HEK293 (cell line): Measurements from ENCODE around the gene MAP3K6.

Source experiments
- CTCF ChIA-PET: fragments of 350-600 bp; formaldehyde crosslinking; extraction: SDS; loops from one replicate; lab custom pipeline; 2021; ENCODE audit warnings: antibody characterized with exemption; lab: Yijun Ruan, JAX
- POLR2A ChIA-PET: fragments of 300-600 bp; formaldehyde crosslinking; extraction: SDS; loops from one replicate; lab custom pipeline; 2020; ENCODE audit warnings: antibody characterized with exemption, inconsistent platforms; lab: Yijun Ruan, JAX
- H3K27ac ChIP-seq: fragments of 200-500 bp; sonication (Bioruptor generic); 2 replicates; pipeline ENCODE4 v1.5.1; 2014; ENCODE audit warnings: low read depth, low read length, control low read depth, inconsistent platforms; ENCODE audit errors: extremely low read depth
- H3K36me3 ChIP-seq, 2 experiments: fragments of 200-500 bp in 1 of 2; sonication (Bioruptor generic) in 1 of 2; 1 replicate in 1 of 2; 2 replicates in 1 of 2; pipeline ENCODE4 v1.5.1; 2014 to 2017; ENCODE audit warnings: inconsistent platforms in 2 of 2, low read length in 2 of 2; ENCODE audit not compliant: control insufficient read depth in 2 of 2, insufficient read depth in 1 of 2
- H3K4me1 ChIP-seq: fragments of 200-500 bp; sonication (Bioruptor generic); 2 replicates; pipeline ENCODE4 v1.5.1; 2014; ENCODE audit warnings: mild to moderate bottlenecking, low read length, inconsistent platforms; ENCODE audit not compliant: control insufficient read depth, insufficient read depth
- H3K4me3 ChIP-seq: 2 replicates; pipeline ENCODE4 v1.5.1; 2011; ENCODE audit warnings: low read depth, mild to moderate bottlenecking, control low read depth, low read length, moderate library complexity
- H3K9me3 ChIP-seq: fragments of 200-500 bp; sonication (Bioruptor generic); 2 replicates; pipeline ENCODE4 v1.5.1; 2014; ENCODE audit warnings: low read depth, low read length, inconsistent platforms; ENCODE audit not compliant: control insufficient read depth, insufficient read depth
- BCL11A ChIP-seq: fragments of 450-650 bp; formaldehyde crosslinking; IDR thresholded peaks from 2 replicates; pipeline ENCODE4 v1.5.1; 2016; ENCODE audit warnings: low read depth, missing biosample characterization, missing genetic modification characterization
- EGR2 ChIP-seq: fragments of 450-650 bp; formaldehyde crosslinking; IDR thresholded peaks from 2 replicates; pipeline ENCODE4 v1.5.1; 2016; ENCODE audit warnings: low read depth, missing biosample characterization, missing genetic modification characterization
- GFI1B ChIP-seq: fragments of 450-650 bp; formaldehyde crosslinking; IDR thresholded peaks from 2 replicates; pipeline ENCODE4 v1.5.1; 2016; ENCODE audit warnings: missing biosample characterization, missing genetic modification characterization
- KLF16 ChIP-seq: fragments of 450-650 bp; formaldehyde crosslinking; IDR thresholded peaks from 2 replicates; pipeline ENCODE4 v1.5.1; 2017; ENCODE audit warnings: missing biosample characterization, missing genetic modification characterization
- KLF8 ChIP-seq: fragments of 450-650 bp; formaldehyde crosslinking; IDR thresholded peaks from 2 replicates; pipeline ENCODE4 v1.5.1; 2016; ENCODE audit warnings: missing biosample characterization, missing genetic modification characterization
- KLF9 ChIP-seq: fragments of 450-650 bp; formaldehyde crosslinking; IDR thresholded peaks from 2 replicates; pipeline ENCODE4 v1.5.1; 2016; ENCODE audit warnings: missing biosample characterization, missing genetic modification characterization, low read depth
- OSR2 ChIP-seq: fragments of 450-650 bp; formaldehyde crosslinking; IDR thresholded peaks from 2 replicates; pipeline ENCODE4 v1.5.1; 2016; ENCODE audit warnings: missing biosample characterization, missing genetic modification characterization
- SCRT1 ChIP-seq: fragments of 450-650 bp; formaldehyde crosslinking; IDR thresholded peaks from 2 replicates; pipeline ENCODE4 v1.5.1; 2016; ENCODE audit warnings: missing biosample characterization, missing genetic modification characterization, borderline replicate concordance
- SCRT2 ChIP-seq: fragments of 450-650 bp; formaldehyde crosslinking; IDR thresholded peaks from 2 replicates; pipeline ENCODE4 v1.5.1; 2016; ENCODE audit warnings: missing biosample characterization, missing genetic modification characterization
- SETDB1 ChIP-seq: IDR thresholded peaks from one replicate; pipeline ENCODE4 v1.6.1; 2017; ENCODE audit warnings: mild to moderate bottlenecking, low read length, moderate library complexity, mixed read lengths; ENCODE audit not compliant: insufficient read length
- SP3 ChIP-seq: fragments of 450-650 bp; formaldehyde crosslinking; IDR thresholded peaks from 2 replicates; pipeline ENCODE4 v1.5.1; 2016; ENCODE audit warnings: missing biosample characterization, missing genetic modification characterization
- SP7 ChIP-seq: fragments of 450-650 bp; formaldehyde crosslinking; IDR thresholded peaks from 2 replicates; pipeline ENCODE4 v1.5.1; 2016; ENCODE audit warnings: missing biosample characterization, missing genetic modification characterization
- ZBTB17 ChIP-seq: fragments of 450-650 bp; formaldehyde crosslinking; IDR thresholded peaks from 2 replicates; pipeline ENCODE4 v1.5.1; 2016; ENCODE audit warnings: missing biosample characterization, missing genetic modification characterization
- ZEB2 ChIP-seq: fragments of 450-650 bp; formaldehyde crosslinking; IDR thresholded peaks from 2 replicates; pipeline ENCODE4 v1.5.1; 2016; ENCODE audit warnings: missing biosample characterization, missing genetic modification characterization
- ZFHX2 ChIP-seq: fragments of 450-650 bp; formaldehyde crosslinking; conservative IDR thresholded peaks from 2 replicates; pipeline ENCODE4 v1.5.1; 2016; ENCODE audit warnings: missing biosample characterization, missing genetic modification characterization
- ZFP69B ChIP-seq: fragments of 450-650 bp; formaldehyde crosslinking; IDR thresholded peaks from 2 replicates; pipeline ENCODE4 v1.5.1; 2016; ENCODE audit warnings: missing biosample characterization, missing genetic modification characterization
- ZIC2 ChIP-seq: fragments of 450-650 bp; formaldehyde crosslinking; IDR thresholded peaks from 2 replicates; pipeline ENCODE4 v1.5.1; 2016; ENCODE audit warnings: missing biosample characterization, missing genetic modification characterization
- ZNF16 ChIP-seq: fragments of 450-650 bp; formaldehyde crosslinking; IDR thresholded peaks from 2 replicates; pipeline ENCODE4 v1.5.1; 2016; ENCODE audit warnings: low read depth, missing biosample characterization, missing genetic modification characterization
- ZNF2 ChIP-seq: fragments of 450-650 bp; formaldehyde crosslinking; IDR thresholded peaks from 2 replicates; pipeline ENCODE4 v1.5.1; 2016; ENCODE audit warnings: missing biosample characterization, missing genetic modification characterization
- ZNF239 ChIP-seq: fragments of 450-650 bp; formaldehyde crosslinking; IDR thresholded peaks from 2 replicates; pipeline ENCODE4 v1.5.1; 2016; ENCODE audit warnings: missing biosample characterization, missing genetic modification characterization
- ZNF335 ChIP-seq: fragments of 450-650 bp; formaldehyde crosslinking; conservative IDR thresholded peaks from 2 replicates; pipeline ENCODE4 v1.5.1; 2016; ENCODE audit warnings: missing biosample characterization, missing genetic modification characterization
- ZNF394 ChIP-seq: fragments of 450-650 bp; formaldehyde crosslinking; IDR thresholded peaks from 2 replicates; pipeline ENCODE4 v1.5.1; 2016; ENCODE audit warnings: missing biosample characterization, missing genetic modification characterization, mild to moderate bottlenecking, moderate library complexity, borderline replicate concordance
- ZNF548 ChIP-seq: fragments of 450-650 bp; formaldehyde crosslinking; IDR thresholded peaks from 2 replicates; pipeline ENCODE4 v1.5.1; 2016; ENCODE audit warnings: missing biosample characterization, missing genetic modification characterization
- ZNF600 ChIP-seq: fragments of 450-650 bp; formaldehyde crosslinking; IDR thresholded peaks from 2 replicates; pipeline ENCODE4 v1.5.1; 2016; ENCODE audit warnings: missing biosample characterization, missing genetic modification characterization
- ZNF654 ChIP-seq: fragments of 450-650 bp; formaldehyde crosslinking; IDR thresholded peaks from 2 replicates; pipeline ENCODE4 v1.5.1; 2016; ENCODE audit warnings: low read depth, missing biosample characterization, missing genetic modification characterization
- ZNF660 ChIP-seq: fragments of 450-650 bp; IDR thresholded peaks from 2 replicates; pipeline ENCODE4 v1.5.1; 2018; ENCODE audit warnings: missing biosample characterization, mild to moderate bottlenecking, missing genetic modification characterization
- ZNF707 ChIP-seq: fragments of 450-650 bp; formaldehyde crosslinking; IDR thresholded peaks from 2 replicates; pipeline ENCODE4 v1.5.1; 2016; ENCODE audit warnings: missing biosample characterization, missing genetic modification characterization
- TF ChIP-seq, protein P1 (sequence below): sonication (generic); formaldehyde crosslinking; IDR thresholded peaks from 2 replicates; pipeline ENCODE4 v1.8.1; 2022; ENCODE audit warnings: mild to moderate bottlenecking, moderate library complexity, missing genetic modification reagents
- TF ChIP-seq, protein P2 (sequence below): fragments of 450-650 bp; formaldehyde crosslinking; IDR thresholded peaks from 2 replicates; pipeline ENCODE4 v1.5.1; 2016; ENCODE audit warnings: missing biosample characterization, missing genetic modification characterization
- TF ChIP-seq, protein P3 (sequence below): fragments of 450-650 bp; formaldehyde crosslinking; IDR thresholded peaks from 2 replicates; pipeline ENCODE4 v1.5.1; 2016; ENCODE audit warnings: missing biosample characterization, missing genetic modification characterization

Gene MAP3K6

DNA sequence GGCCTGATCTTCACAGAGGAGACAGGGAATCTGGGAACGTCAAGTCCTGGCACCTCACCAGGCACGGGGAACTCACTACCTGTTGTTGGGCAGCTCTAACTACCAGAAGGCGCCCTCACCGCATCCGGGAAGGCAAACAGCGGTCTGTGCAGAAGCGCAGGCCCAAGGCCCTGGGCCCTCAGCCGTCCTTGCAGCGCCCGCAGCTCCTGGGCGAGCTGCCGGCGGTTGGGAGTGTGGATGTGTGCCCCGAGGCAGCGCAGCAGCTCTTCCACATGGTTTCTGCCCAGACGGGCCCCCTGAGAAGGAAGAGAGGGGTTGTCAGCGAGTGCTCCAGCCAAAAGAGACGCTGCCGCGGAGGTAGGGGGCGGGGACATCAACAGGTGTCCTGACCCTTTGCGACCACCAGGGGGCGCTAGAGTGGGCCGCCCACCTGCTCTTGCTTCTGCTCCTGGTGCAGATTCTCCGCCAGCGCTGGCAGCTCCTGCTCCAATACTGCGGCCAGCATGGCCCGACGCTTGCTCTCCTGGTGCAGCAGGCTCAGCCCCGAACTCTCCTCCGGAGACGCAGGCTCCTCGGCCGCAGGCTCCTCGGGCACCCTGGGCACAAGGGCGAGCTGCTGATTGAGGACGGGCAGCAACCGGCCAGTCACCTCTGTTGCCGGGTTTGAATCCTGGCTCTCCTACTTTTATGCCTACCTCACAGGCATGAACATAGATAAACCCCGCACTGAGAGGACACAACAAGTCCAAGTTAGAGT is 9.3 kb downstream of the MAP3K6 start:
- no peak overlapping the region for H3K27ac ChIP-seq
- ChIA-PET POLR2A (interaction anchor here (4.4 kb wide), 1 partner anchor 9 kb away, joined by 23 read pairs; the partner anchor contains the start of gene MAP3K6), CTCF (interaction anchor here (0.5 to 7.8 kb wide), 31 partner anchors 9 to 673 kb away, joined by 3 to 84 read pairs (median 5); partner anchors contain the start of genes FCN3, MAP3K6 and SYTL1)
- H3K4me1 ChIP-seq, result no peaks in the 10 kb centered on the region
- no peak overlapping the region for H3K4me3 ChIP-seq
- TF ChIP-seq ZNF654 (tag by site-specific recombination) (peak; percentile 28; the same call in 1 of the 2 replicates), BCL11A (tag by site-specific recombination) (no peak), OSR2 (tag by site-specific recombination) (peak; percentile 49; the same call in 1 of the 2 replicates), KLF16 (tag by site-specific recombination) (peak; percentile 87), ZNF394 (no peak), SCRT1 (tag by site-specific recombination) (peak; percentile 100), ZNF239 (tag by site-specific recombination) (no peak), ZNF660 (0 out of 2 replicates have a peak, but pooled peaks have one; percentile 57), EGR2 (tag by site-specific recombination) (peak; percentile 81), ZBTB17 (0 out of 2 replicates have a peak, but pooled peaks have one; percentile 24), ZNF16 (tag by site-specific recombination) (no peak), ZNF600 (tag by site-specific recombination) (peak; percentile 96), SETDB1 (no peak), SP3 (tag by site-specific recombination) (peak; percentile 50; the same call in 1 of the 2 replicates), ZEB2 (tag by site-specific recombination) (0 out of 2 replicates have a peak, but pooled peaks have one; percentile 46), GFI1B (tag by site-specific recombination) (no peak), ZNF548 (tag by site-specific recombination) (no peak), ZIC2 (no peak), ZNF335 (tag by site-specific recombination) (peak; percentile 36; the same call in 1 of the 2 replicates), SP7 (0 out of 2 replicates have a peak, but pooled peaks have one; percentile 22), SCRT2 (tag by site-specific recombination) (peak; percentile 100), ZNF707 (tag by site-specific recombination) (no peak), ZNF2 (tag by site-specific recombination) (0 out of 2 replicates have a peak, but pooled peaks have one; percentile 36), KLF8 (tag by site-specific recombination) (peak; percentile 50; the same call in 1 of the 2 replicates), ZFHX2 (peak; percentile 90), ZFP69B (tag by site-specific recombination) (no peak), KLF9 (tag by site-specific recombination) (peak; percentile 89)
- TF ChIP-seq, protein P1, sequence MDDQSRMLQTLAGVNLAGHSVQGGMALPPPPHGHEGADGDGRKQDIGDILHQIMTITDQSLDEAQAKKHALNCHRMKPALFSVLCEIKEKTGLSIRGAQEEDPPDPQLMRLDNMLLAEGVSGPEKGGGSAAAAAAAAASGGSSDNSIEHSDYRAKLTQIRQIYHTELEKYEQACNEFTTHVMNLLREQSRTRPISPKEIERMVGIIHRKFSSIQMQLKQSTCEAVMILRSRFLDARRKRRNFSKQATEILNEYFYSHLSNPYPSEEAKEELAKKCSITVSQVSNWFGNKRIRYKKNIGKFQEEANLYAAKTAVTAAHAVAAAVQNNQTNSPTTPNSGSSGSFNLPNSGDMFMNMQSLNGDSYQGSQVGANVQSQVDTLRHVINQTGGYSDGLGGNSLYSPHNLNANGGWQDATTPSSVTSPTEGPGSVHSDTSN, result peak; percentile 67; the same call in 1 of the 2 replicates
- TF ChIP-seq, protein P2, sequence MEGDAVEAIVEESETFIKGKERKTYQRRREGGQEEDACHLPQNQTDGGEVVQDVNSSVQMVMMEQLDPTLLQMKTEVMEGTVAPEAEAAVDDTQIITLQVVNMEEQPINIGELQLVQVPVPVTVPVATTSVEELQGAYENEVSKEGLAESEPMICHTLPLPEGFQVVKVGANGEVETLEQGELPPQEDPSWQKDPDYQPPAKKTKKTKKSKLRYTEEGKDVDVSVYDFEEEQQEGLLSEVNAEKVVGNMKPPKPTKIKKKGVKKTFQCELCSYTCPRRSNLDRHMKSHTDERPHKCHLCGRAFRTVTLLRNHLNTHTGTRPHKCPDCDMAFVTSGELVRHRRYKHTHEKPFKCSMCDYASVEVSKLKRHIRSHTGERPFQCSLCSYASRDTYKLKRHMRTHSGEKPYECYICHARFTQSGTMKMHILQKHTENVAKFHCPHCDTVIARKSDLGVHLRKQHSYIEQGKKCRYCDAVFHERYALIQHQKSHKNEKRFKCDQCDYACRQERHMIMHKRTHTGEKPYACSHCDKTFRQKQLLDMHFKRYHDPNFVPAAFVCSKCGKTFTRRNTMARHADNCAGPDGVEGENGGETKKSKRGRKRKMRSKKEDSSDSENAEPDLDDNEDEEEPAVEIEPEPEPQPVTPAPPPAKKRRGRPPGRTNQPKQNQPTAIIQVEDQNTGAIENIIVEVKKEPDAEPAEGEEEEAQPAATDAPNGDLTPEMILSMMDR (tag by site-specific recombination), result peak; percentile 94
- TF ChIP-seq, protein P3, sequence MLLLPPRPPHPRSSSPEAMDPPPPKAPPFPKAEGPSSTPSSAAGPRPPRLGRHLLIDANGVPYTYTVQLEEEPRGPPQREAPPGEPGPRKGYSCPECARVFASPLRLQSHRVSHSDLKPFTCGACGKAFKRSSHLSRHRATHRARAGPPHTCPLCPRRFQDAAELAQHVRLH (tag by site-specific recombination), result no peak
- H3K9me3 ChIP-seq, result no peaks in the 10 kb centered on the region
- H3K36me3 ChIP-seq, result peaks cover 0 to 51% of the 10 kb centered on the region in 2 experiments; a peak in 1 of 3 replicates
